IMR-90 (cell line): ENCODE data around the gene DNASE1. TPM values are rescaled to one million over a fixed set of nuclear protein-coding genes. Genes with fewer than 3 reads are reported as not detected.

Source experiments
- ATAC-seq: fragments of 200-7000 bp; cut with Tn5 transposase; 2 replicates; pipeline ENCODE4 v1.9.1; 2020; ENCODE audit warnings: low read depth, mild to moderate bottlenecking, moderate library complexity
- BruUV-seq: library from RNA; stranded (reverse); fragments of 400-500 nt; replicated peaks from 2 replicates; lab custom pipeline; 2021; lab: Mats Ljungman, UMichigan
- CTCF ChIA-PET: fragments of 300-600 bp; formaldehyde crosslinking; extraction: SDS; loops from one replicate; lab custom pipeline; 2021; ENCODE audit warnings: antibody characterized with exemption; lab: Yijun Ruan, JAX
- POLR2A ChIA-PET: fragments of 300-600 bp; sonication (Branson Sonifier 250); formaldehyde crosslinking; loops from one replicate; lab custom pipeline; 2022; ENCODE audit warnings: antibody characterized with exemption; ENCODE audit not compliant: unreplicated experiment; lab: Charles Lee
- DNase-seq: peaks from one replicate; pipeline ENCODE4 v3.0.0; 2013
- H2AFZ ChIP-seq: replicated peaks from 2 replicates; pipeline ENCODE3; 2013; ENCODE audit warnings: low read length, mild to moderate bottlenecking; ENCODE audit not compliant: poor library complexity
- H2AK5ac ChIP-seq: 2 replicates; pipeline ENCODE4 v1.6.1; 2013; ENCODE audit warnings: low read depth, low read length, inconsistent platforms
- H2AK9ac ChIP-seq: replicated peaks from 2 replicates; pipeline ENCODE3; 2013; ENCODE audit warnings: mild to moderate bottlenecking, low read depth, low read length, moderate library complexity; ENCODE audit not compliant: poor library complexity
- H2BK120ac ChIP-seq: 2 replicates; pipeline ENCODE4 v1.6.1; 2013; ENCODE audit warnings: low read depth, low read length, inconsistent platforms
- H2BK15ac ChIP-seq: 3 replicates; pipeline ENCODE4 v1.6.1; 2013; ENCODE audit warnings: low read depth, low read length, inconsistent platforms
- H2BK20ac ChIP-seq: 2 replicates; pipeline ENCODE4 v1.6.1; 2013; ENCODE audit warnings: low read depth, mild to moderate bottlenecking, inconsistent platforms, low read length, moderate library complexity
- H2BK5ac ChIP-seq: 2 replicates; pipeline ENCODE4 v1.6.1; 2013; ENCODE audit warnings: mild to moderate bottlenecking, low read depth, low read length, inconsistent platforms; ENCODE audit not compliant: poor library complexity, severe bottlenecking
- H3K14ac ChIP-seq: replicated peaks from 2 replicates; pipeline ENCODE4 v1.6.1; 2013; ENCODE audit warnings: low read depth, low read length, inconsistent platforms
- H3K18ac ChIP-seq: 2 replicates; pipeline ENCODE4 v1.6.1; 2013; ENCODE audit warnings: low read depth, low read length, control low read depth
- H3K23ac ChIP-seq: 2 replicates; pipeline ENCODE4 v1.6.1; 2013; ENCODE audit warnings: low read depth, low read length, inconsistent platforms
- H3K27ac ChIP-seq: 2 replicates; pipeline ENCODE4 v1.5.1; 2013; ENCODE audit warnings: mild to moderate bottlenecking, control low read depth, low read length; ENCODE audit not compliant: insufficient read depth
- H3K27me3 ChIP-seq: 2 replicates; pipeline ENCODE4 v1.6.1; 2013; ENCODE audit warnings: low read length; ENCODE audit not compliant: control insufficient read depth, insufficient read depth
- H3K36me3 ChIP-seq: 2 replicates; pipeline ENCODE4 v1.6.1; 2013; ENCODE audit warnings: low read length, mixed read lengths; ENCODE audit not compliant: control insufficient read depth, insufficient read depth
- H3K4ac ChIP-seq: 2 replicates; pipeline ENCODE4 v1.6.1; 2013; ENCODE audit warnings: low read depth, low read length, inconsistent platforms
- H3K4me1 ChIP-seq: 2 replicates; pipeline ENCODE4 v1.6.1; 2013; ENCODE audit warnings: low read length, mixed read lengths; ENCODE audit not compliant: control insufficient read depth, insufficient read depth
- H3K4me2 ChIP-seq: 2 replicates; pipeline ENCODE4 v1.6.1; 2013; ENCODE audit warnings: low read depth, mild to moderate bottlenecking, control low read depth, low read length, moderate library complexity
- H3K4me3 ChIP-seq: 2 replicates; pipeline ENCODE4 v1.5.1; 2013; ENCODE audit warnings: low read depth, mild to moderate bottlenecking, control low read depth, low read length, moderate library complexity; ENCODE audit not compliant: insufficient read depth
- H3K56ac ChIP-seq: 2 replicates; pipeline ENCODE4 v1.6.1; 2013; ENCODE audit warnings: low read length, inconsistent platforms; ENCODE audit not compliant: insufficient read depth; ENCODE audit errors: extremely low read depth
- H3K79me1 ChIP-seq, 2 experiments: 2 replicates each; pipeline ENCODE4 v1.6.1; 2013; ENCODE audit warnings: low read length in 2 of 2, inconsistent platforms in 1 of 2, low read depth in 1 of 2
- H3K9ac ChIP-seq: 2 replicates; pipeline ENCODE4 v1.6.1; 2013; ENCODE audit warnings: low read depth, low read length, control low read depth
- H3K9me1 ChIP-seq: 2 replicates; pipeline ENCODE4 v1.6.1; 2013; ENCODE audit warnings: low read length, inconsistent platforms; ENCODE audit not compliant: insufficient read depth
- H3K9me3 ChIP-seq: 2 replicates; pipeline ENCODE4 v1.6.1; 2013; ENCODE audit warnings: low read length; ENCODE audit not compliant: control insufficient read depth, insufficient read depth
- H4K20me1 ChIP-seq: 2 replicates; pipeline ENCODE4 v1.6.1; 2013; ENCODE audit warnings: low read length, inconsistent platforms; ENCODE audit not compliant: insufficient read depth
- H4K5ac ChIP-seq: 2 replicates; pipeline ENCODE4 v1.6.1; 2013; ENCODE audit warnings: mild to moderate bottlenecking, low read depth, low read length, control low read depth
- H4K8ac ChIP-seq, 2 experiments: 2 replicates each; pipeline ENCODE4 v1.6.1; 2013; ENCODE audit warnings: low read depth in 2 of 2, low read length in 2 of 2, control low read depth in 1 of 2, inconsistent platforms in 1 of 2
- H4K91ac ChIP-seq: 2 replicates; pipeline ENCODE4 v1.6.1; 2013; ENCODE audit warnings: low read depth, low read length, inconsistent platforms; ENCODE audit not compliant: insufficient read depth
- BHLHE40 ChIP-seq: fragments of 150-350 bp; IDR thresholded peaks from 2 replicates; pipeline ENCODE4 v1.6.1; 2016; ENCODE audit warnings: mild to moderate bottlenecking, low read depth, low read length
- CEBPB ChIP-seq: IDR thresholded peaks from 2 replicates; pipeline ENCODE4 v1.6.1; 2012; ENCODE audit warnings: low read depth, low read length, improper control_type of control experiment
- CHD1 ChIP-seq: IDR thresholded peaks from 2 replicates; pipeline ENCODE4 v1.6.1; 2012; ENCODE audit warnings: low read depth, low read length, improper control_type of control experiment
- CTCF ChIP-seq: conservative IDR thresholded peaks from 2 replicates; pipeline ENCODE4 v1.5.1; 2012; ENCODE audit warnings: mild to moderate bottlenecking, low read depth, low read length, improper control_type of control experiment
- FOS ChIP-seq: fragments of 150-350 bp; IDR thresholded peaks from 2 replicates; pipeline ENCODE4 v1.6.1; 2016; ENCODE audit warnings: low read depth, low read length
- MAFK ChIP-seq: IDR thresholded peaks from 2 replicates; pipeline ENCODE4 v1.6.1; 2012; ENCODE audit warnings: low read depth, low read length, improper control_type of control experiment
- MAZ ChIP-seq: IDR thresholded peaks from 2 replicates; pipeline ENCODE4 v1.6.1; 2012; ENCODE audit warnings: low read depth, mild to moderate bottlenecking, low read length, improper control_type of control experiment, moderate library complexity, borderline replicate concordance
- MXI1 ChIP-seq: IDR thresholded peaks from 2 replicates; pipeline ENCODE4 v1.6.1; 2012; ENCODE audit warnings: low read depth, mild to moderate bottlenecking, low read length, moderate library complexity, borderline replicate concordance
- NFE2L2 ChIP-seq: fragments of 150-350 bp; IDR thresholded peaks from 2 replicates; pipeline ENCODE4 v1.6.1; 2016; ENCODE audit warnings: low read depth, mild to moderate bottlenecking, low read length
- POLR2A ChIP-seq: IDR thresholded peaks from 2 replicates; pipeline ENCODE4 v1.6.1; 2012; ENCODE audit warnings: mild to moderate bottlenecking, low read depth, low read length
- RAD21 ChIP-seq: IDR thresholded peaks from 2 replicates; pipeline ENCODE4 v1.6.1; 2012; ENCODE audit warnings: low read length, improper control_type of control experiment
- RCOR1 ChIP-seq: IDR thresholded peaks from 2 replicates; pipeline ENCODE4 v1.6.1; 2012; ENCODE audit warnings: mild to moderate bottlenecking, low read length, improper control_type of control experiment; ENCODE audit not compliant: insufficient replicate concordance
- RFX5 ChIP-seq: IDR thresholded peaks from 2 replicates; pipeline ENCODE4 v1.8.0; 2012; ENCODE audit warnings: low read depth, mild to moderate bottlenecking, low read length, moderate library complexity
- SMC3 ChIP-seq: fragments of 150-350 bp; IDR thresholded peaks from 2 replicates; pipeline ENCODE4 v1.6.1; 2016; ENCODE audit warnings: low read depth, mild to moderate bottlenecking, antibody characterized with exemption, low read length, moderate library complexity
- WGBS, 2 experiments: methylation state at CpG; one replicate each; pipeline versions ENCODE4 v1.1.5 to v1.1.7; 2013; ENCODE audit warnings: missing lambda C conversion rate in 2 of 2; ENCODE audit not compliant: insufficient read length in 1 of 2; ENCODE audit errors: extremely low coverage in 2 of 2; 5-methylcytosine and 5-hydroxymethylcytosine counted together
- dilution Hi-C: fragments of 300-500 bp; cut with HindIII; formaldehyde crosslinking; loops from one replicate; pipeline ENCODE4 v1.14.3; 2018; ENCODE audit warnings: low sequenced_read_pairs; ENCODE audit not compliant: unreplicated experiment
- in situ Hi-C: fragments of 300-500 bp; cut with MboI; formaldehyde crosslinking; loops from 3 replicates; pipeline ENCODE4 v1.14.3; 2019; ENCODE audit warnings: low sequenced_read_pairs, inconsistent platforms, mixed read lengths
- intact Hi-C: fragments of 100-400 bp; cut with micrococcal nuclease; formaldehyde crosslinking; loops from 2 replicates; pipeline ENCODE4 v1.10.0; 2022
- polyA plus RNA-seq, 3 experiments: library from polyadenylated mRNA; depleted of rRNA; stranded (reverse); fragments of >200 nt; gene quantifications; 2 replicates each; pipeline ENCODE4 v1.2.3, GENCODE V29; 2012; ENCODE audit warnings: low replicate concordance in 1 of 3
- total RNA-seq: library from RNA; depleted of rRNA; stranded (reverse); fragments of >200 nt; gene quantifications from 2 replicates; pipeline ENCODE4 v1.2.3, GENCODE V29; 2012
- TF ChIP-seq, protein P1 (sequence below): fragments of 150-350 bp; IDR thresholded peaks from 2 replicates; pipeline ENCODE4 v1.6.1; 2016; ENCODE audit warnings: low read depth, mild to moderate bottlenecking, low read length, moderate library complexity, borderline replicate concordance
- TF ChIP-seq, protein P2 (sequence below): fragments of 150-350 bp; IDR thresholded peaks from 2 replicates; pipeline ENCODE4 v1.6.1; 2017; ENCODE audit warnings: mild to moderate bottlenecking, antibody characterized with exemption, low read length, low read depth

DNASE1 gene
- total and polyA plus RNA-seq, 2 of the 4 experiments (the other 2 are of a cell fraction): 5.4 to 15.9 TPM

DNA sequence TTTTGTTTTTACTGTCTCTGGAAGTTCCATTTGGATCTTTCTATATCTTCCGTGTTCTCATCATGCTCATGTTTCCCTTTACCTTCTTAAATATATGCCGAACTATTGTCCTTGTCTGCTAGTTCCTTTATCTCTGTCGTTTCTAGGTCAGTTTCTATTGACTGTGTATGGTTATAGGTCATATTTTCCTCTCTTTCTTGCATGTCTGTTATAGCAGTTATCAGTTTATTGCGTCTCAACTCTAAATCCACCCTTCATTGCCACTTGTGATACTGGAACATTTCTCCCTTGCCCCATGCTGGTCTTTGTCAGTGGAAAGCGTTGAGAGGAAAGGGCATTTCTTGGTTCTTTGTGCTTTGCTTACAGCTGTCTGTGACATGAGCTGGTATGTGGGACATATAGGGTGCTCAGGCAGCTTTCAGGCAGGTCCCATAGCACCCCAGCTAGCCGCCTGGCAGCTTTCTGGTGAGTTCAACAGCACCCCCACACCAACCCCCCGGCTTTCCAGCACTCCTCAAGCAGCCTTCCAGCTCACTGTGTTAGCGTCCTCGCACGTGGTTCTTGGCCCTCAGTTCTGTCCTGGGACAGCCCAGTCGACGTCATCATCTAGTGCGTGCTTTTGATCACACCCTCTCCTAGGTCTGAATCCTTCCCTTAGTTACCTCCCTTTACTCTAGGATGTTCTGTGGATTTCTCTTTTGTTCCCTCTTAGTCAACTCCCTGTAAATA lies 15.4 kb upstream of the DNASE1 start:
- H3K14ac ChIP-seq: no peak overlapping the region
- no peak overlapping the region for H2AK9ac ChIP-seq
- 83% methylated on average over 1 of the region's 13 CpGs; no CpG with 5 or more reads in 1 of the 2 experiments for WGBS, 2 experiments
- H4K20me1 ChIP-seq: no peaks in the 10 kb centered on the region; the same call in none of the 2 replicates
- H3K18ac ChIP-seq: no peak overlapping the region
- H3K4me3 ChIP-seq: no peak overlapping the region
- intact Hi-C loops (no loop called here), in situ Hi-C loops (no loop called here), dilution Hi-C loops (no loop called here)
- H3K56ac ChIP-seq: no peak overlapping the region
- no TSS peak for BruUV-seq
- H3K9me1 ChIP-seq: peaks cover 8% of the 10 kb centered on the region
- H4K91ac ChIP-seq: no peak overlapping the region
- H3K4me2 ChIP-seq: no peak overlapping the region
- POLR2A ChIA-PET: no interaction called here
- H3K27ac ChIP-seq: no peak overlapping the region
- no peaks in the 10 kb centered on the region for H3K9me3 ChIP-seq
- TF ChIP-seq POLR2A (no peak), CEBPB (no peak), SMC3 (no peak), CTCF (no peak), RCOR1 (no peak), RFX5 (no peak), RAD21 (no peak), BHLHE40 (no peak), FOS (no peak), MAFK (no peak), MAZ (no peak), MXI1 (no peak), CHD1 (no peak), NFE2L2 (no peak)
- TF ChIP-seq, protein P1, sequence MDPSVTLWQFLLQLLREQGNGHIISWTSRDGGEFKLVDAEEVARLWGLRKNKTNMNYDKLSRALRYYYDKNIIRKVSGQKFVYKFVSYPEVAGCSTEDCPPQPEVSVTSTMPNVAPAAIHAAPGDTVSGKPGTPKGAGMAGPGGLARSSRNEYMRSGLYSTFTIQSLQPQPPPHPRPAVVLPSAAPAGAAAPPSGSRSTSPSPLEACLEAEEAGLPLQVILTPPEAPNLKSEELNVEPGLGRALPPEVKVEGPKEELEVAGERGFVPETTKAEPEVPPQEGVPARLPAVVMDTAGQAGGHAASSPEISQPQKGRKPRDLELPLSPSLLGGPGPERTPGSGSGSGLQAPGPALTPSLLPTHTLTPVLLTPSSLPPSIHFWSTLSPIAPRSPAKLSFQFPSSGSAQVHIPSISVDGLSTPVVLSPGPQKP: no peak
- TF ChIP-seq, protein P2, sequence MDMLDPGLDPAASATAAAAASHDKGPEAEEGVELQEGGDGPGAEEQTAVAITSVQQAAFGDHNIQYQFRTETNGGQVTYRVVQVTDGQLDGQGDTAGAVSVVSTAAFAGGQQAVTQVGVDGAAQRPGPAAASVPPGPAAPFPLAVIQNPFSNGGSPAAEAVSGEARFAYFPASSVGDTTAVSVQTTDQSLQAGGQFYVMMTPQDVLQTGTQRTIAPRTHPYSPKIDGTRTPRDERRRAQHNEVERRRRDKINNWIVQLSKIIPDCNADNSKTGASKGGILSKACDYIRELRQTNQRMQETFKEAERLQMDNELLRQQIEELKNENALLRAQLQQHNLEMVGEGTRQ: no peak
- H4K8ac ChIP-seq: no peak overlapping the region
- H4K5ac ChIP-seq: no peak overlapping the region
- peaks cover 6% of the 10 kb centered on the region for H3K4me1 ChIP-seq
- peaks cover 9% of the 10 kb centered on the region; the same call in 1 of the 2 replicates for H3K36me3 ChIP-seq
- H3K23ac ChIP-seq: no peak overlapping the region
- H3K79me1 ChIP-seq: peaks cover 12 to 20% of the 10 kb centered on the region in 2 experiments
- H2BK15ac ChIP-seq: no peak overlapping the region
- no peak for DNase-seq
- H2AFZ ChIP-seq: no peak overlapping the region
- H2BK20ac ChIP-seq: no peak overlapping the region
- no peak for ATAC-seq
- no peak overlapping the region for H2BK5ac ChIP-seq
- no peak overlapping the region for H2BK120ac ChIP-seq
- CTCF ChIA-PET: no interaction called here
- no peak overlapping the region for H3K9ac ChIP-seq
- H3K4ac ChIP-seq: no peak overlapping the region
- H3K27me3 ChIP-seq: no peaks in the 10 kb centered on the region
- no peak overlapping the region for H2AK5ac ChIP-seq
